HG02884 (cell line): ENCODE data around the gene POC1B.
A peak's percentile ranks its signal among the peaks of the same experiment; 100 is the strongest.
"Not testable (repeated sequence)": the region's sequence is repeated elsewhere in the genome, so short reads cannot be mapped to it uniquely, and the experiment has no call there.

ENCODE experiments used
- ATAC-seq: cut with Tn5 transposase; IDR thresholded peaks from one replicate; pipeline ENCODE4 v1.9.1; 2021; ENCODE audit warnings: mild to moderate bottlenecking, moderate library complexity; ENCODE audit not compliant: unreplicated experiment

The POC1B gene

DNA sequence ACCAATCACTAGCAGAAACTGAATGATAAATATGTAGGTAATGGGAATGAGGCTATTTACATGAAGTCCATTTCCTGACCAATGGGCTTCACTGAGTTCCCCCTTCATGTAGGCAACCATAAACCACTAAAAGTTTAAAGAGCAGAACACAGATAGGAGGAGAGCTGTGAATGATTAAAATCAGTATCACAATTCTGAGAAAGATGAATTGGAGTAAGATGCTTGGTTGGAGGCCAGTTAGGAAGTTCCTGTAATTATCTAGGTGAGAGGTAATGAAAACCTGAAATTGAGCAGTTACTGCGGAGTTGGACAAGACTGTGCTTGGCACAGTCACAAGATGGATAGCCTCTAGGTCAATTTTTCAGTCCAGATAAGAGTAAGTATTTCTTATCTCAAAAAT is 57.8 kb downstream of the POC1B start:
- no peak for ATAC-seq

DNA sequence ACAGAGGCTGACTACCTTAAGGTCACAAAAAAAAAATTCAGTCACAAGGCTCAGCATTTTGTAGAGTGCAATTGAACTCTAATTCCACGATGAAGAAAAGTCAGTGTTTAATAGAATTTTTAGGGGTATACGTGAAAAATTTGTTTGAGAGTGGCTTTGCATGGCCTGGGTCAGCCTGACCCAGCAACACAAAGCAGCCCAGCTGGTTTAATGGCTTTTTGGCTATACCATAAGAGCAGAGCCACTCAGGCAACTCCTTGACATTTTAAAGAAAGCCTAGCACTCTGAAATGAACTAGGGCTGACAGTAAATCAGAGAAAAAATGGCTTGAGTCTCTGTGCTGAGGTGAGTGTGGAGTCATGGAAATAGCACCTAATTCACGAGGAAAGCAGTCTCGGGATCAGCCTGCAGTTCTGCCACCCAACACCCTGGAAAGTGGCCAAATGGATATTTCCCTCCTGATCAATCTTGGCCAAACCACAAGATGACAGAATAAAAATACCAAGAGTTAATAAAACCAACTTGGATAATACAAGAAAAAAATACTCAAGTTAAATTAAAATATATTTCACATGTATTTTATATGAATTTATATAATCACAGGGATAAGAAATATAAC is 60.8 kb downstream of the POC1B start:
- ATAC-seq = no peak

DNA sequence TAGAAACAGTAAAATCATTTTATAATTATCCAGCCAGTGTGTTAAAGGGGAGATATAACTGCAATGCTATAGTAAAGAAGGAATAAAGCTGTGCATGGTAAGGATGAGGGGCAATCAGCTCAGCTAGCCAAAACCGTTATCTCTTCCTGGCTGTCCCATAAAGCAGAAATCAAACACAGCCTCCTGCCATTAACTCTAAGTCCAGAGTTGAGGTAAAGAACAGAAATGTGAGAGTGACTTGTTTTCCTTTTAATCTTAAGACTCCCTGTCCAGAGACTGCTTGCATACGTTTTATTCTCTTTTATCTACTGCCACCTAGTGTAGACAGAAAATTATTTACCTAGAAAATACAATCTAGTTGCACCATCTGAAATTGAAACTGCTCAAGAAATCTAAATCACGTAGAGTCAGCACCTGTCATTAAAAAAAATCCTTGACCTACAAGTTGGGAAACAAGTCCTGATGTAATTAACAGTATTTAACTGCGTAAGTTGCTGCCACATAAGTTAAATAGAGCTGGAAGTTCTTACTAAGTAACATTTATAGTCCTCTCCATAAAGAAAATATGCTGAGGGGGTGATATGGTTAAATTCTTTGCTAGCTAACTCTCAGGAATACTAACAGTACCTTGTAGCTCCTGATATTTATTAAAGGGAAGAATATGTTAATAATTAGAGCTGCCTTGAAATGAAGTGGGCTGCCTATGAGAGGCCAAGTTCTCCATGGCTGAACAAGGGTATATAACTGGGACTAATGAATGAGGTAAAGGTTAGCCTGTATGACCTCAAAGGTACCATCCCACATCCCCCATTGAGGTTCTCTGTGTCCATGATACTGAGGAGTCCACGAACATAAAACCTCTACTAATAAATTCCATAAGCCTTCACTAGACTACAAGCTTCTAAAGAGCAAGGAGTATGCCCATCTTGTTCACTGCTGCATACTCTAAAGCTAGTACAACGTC is 63.9 kb downstream of the POC1B start:
- peak; percentile 95 for ATAC-seq

DNA sequence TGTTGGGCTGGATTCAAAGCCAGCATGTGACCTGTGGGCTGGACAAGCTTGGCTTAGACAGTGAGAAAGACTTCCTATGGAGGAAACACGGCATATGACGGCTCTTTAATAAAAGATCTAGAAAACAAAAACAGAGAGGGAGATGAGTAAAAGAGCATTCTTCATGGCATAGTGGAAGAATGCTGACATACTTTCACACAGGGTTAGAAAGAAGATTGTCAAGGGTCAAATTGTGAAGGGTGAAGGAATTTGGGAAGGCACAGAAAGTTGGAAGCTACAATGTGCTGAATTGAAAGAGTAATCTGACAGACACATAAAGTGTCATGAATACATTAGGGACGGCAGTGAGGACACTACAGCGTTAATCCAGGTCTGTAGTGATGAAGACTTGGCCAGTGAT is 64.7 kb downstream of the POC1B start:
- ATAC-seq = no peak

DNA sequence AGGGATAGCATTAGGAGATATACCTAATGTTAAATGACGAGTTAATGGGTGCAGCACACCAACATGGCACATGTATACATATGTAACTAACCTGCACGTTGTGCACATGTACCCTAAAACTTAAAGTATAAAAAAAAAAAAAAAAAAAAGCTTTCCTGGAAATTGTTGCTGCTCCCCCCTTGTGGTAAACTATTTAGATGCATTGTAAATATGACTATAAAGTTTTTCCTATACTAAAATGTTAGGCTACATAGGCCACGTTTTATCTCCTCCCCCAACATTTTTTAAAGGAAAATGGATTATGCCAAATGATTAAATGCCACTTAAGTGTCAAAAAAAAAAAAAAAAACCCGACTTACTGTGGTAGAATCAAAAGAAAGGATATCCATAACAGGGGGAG is 66.6 kb downstream of the POC1B start:
- not testable (repeated sequence) for ATAC-seq

DNA sequence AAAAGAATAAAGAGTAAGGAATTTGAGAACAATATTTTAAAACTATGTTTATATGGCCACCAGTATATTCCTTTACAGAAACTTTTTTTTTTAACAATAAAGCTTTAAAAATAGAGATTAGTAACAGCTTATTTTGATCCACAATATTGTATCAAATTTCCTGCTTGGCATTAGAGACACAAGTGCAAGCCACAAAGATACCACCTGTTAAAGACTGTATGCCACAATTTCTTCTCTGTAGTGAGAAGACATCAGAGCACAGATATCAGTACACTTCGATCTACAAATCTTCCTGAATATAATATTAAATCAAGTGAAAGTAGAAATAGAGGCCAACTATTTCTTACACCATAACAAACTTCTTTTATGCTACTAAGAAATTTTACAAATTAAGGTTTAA is 69.3 kb downstream of the POC1B start:
- ATAC-seq = no peak

DNA sequence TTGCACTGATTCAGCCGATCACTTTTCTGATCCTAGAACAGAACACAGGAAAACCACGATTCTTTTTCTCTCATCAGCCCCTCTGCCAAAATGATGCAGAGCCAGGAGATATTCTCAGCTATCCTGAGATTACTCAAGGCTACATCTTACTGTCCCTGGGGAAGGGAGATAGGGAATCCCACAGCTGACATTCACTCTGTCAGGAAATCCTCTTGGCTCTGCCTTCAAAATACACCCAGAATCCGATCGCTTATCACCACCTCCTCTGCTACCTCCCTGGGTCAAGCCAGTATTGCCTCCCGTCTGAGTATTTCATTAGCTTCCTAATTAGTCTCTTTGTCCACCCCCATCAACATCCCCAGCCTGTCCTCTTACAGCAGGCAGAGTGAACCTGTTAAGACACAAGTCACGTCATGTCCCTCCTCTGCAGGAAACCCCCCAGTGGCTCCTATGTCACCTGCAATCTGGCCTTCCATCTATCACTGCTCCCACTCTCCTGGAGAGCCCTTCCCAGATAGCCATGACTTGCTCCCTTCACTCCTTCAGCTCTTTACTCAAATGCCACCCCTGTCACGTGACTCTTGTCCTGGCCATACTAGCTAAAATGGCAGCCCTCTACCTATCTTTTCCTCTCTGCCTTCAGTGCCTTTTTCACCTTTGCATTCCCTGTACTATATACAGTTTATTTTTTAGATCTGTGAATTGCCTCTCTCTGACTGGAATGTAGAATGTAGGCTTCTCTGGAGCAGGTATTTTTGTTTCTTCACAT is 71.6 kb downstream of the POC1B start:
- ATAC-seq = no peak

DNA sequence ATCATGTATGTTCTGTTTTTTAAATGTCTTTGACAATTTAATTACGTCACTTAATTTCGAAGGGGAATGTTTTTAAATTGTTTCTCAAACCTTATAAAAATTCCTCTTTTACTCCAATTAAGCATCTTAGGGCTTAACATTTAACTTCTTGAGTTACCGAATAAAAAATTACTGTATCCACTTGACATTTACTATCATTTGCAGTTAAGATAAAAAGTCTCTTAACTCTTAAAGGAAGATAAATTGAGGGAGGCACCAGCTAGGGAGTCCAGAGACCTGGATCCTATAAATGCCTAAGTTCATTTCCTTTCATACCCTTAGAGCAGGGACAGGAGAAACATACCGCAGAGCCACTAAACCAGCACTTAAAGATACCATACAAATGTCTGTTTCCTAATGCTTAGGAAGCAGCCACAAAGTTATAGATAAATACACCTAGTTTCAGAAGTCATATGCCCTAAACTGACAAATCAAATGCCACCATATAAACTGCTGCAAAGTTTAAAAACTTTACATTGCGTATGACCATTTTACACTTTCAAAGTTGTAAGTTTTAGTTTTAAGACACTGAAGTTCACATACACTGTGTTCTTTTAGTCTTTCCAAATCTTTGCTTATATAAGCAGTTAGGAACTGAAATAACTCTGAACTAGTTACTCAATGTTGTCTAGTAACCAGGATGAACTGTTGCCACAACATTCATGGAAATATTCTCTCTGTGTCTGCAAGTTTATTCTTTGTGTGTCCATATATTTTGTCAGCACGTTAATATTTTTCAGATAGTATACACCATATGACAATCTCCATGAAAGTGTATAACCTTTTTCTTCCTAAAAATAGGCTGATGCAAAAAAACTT is 72.5 kb downstream of the POC1B start:
- no peak for ATAC-seq

DNA sequence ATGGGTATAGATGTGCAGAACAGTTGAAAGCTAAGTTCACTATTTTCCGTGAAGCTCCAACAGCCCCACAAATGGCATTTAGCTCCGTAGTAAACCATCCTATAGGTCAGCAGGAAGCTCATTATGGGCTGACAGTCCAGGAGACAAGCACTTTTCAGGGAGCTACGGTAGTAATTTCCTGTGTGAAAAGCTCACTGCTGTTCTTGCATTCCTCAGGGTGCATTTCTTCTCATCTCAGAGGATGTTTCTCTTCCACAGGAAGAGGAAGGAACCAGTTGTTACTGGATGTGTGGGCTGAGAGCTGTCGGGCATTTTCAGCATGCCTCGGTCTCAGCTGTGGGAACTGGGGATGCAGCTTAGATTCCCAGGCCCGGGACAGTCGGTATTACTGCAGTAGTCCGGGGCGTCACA is 74.0 kb downstream of the POC1B start:
- no peak for ATAC-seq

GRCh38 chr12:89450907-89451306 is 74.9 kb downstream of the POC1B start:
- ATAC-seq = no peak

DNA sequence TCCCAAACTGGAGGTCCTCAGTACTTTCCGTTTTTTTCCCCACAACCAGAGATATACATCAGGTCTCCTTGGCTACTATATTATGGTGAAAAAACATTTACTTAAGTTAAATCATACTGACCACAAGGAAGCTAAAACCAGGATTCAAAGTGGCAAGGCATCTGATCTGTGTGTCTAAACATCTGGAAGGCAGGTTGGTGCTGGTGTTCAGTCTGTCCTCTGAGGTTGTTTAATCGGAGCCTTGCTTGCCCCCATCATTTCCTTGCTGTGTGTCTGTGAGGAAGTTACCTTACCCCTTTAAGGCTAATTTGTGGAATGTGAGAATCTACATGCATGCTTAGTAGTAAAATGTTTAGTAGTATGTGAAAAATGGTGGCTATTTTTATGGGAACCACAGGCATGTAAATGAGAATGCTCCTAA is 76.9 kb downstream of the POC1B start:
- ATAC-seq = no peak

DNA sequence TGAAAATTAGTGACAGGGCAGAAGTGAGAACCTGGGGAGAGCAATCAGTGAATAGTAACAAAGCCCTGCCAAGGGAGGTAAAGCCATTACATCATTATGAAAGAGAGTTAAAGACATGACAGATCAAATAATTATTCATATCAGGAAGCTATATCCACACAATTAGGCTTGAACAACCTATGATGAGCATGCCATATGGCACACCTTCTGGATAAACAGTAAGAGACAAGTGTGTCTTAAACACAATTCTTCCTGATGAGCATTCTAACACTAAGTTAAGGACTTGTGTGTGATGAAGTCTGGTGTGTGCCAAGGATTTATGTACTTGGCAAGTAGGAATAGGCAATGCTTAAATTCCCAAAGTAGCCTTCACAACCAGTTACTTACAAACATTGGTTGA is 77.3 kb downstream of the POC1B start:
- no peak for ATAC-seq

GRCh38 chr12:89439941-89440340 is 85.9 kb downstream of the POC1B start:
- no peak for ATAC-seq

GRCh38 chr12:89437231-89437630 is 88.6 kb downstream of the POC1B start:
- no peak for ATAC-seq

DNA sequence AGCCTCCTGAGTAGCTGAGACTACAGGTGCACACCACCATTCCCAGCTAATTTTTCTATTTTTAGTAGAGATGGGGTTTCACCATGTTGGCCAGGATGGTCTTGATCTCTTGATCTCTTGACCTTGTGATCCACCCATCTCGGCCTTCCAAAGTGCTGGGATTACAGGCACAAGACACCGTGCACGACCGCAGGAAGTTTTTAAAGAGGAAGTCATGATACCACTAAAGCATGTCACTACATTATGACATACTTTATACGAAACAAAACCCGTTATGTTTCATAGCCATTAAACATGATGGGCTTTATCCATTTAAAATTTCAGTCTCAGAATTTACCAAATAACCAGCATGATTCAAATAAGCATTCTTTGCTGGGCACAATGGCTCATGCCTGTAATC is 89.8 kb downstream of the POC1B start:
- ATAC-seq = no peak

- no peak for ATAC-seq
Measured at GRCh38 chr12:89433634-89434033, 92.2 kb downstream of the POC1B start.

GRCh38 chr12:89432396-89432795 is 93.5 kb downstream of the POC1B start:
- ATAC-seq = no peak

GRCh38 chr12:89429528-89429927 is 96.3 kb downstream of the POC1B start:
- no peak for ATAC-seq

GRCh38 chr12:89427508-89428156 is 98.2 kb downstream of the POC1B start:
- peak; percentile 97 for ATAC-seq

DNA sequence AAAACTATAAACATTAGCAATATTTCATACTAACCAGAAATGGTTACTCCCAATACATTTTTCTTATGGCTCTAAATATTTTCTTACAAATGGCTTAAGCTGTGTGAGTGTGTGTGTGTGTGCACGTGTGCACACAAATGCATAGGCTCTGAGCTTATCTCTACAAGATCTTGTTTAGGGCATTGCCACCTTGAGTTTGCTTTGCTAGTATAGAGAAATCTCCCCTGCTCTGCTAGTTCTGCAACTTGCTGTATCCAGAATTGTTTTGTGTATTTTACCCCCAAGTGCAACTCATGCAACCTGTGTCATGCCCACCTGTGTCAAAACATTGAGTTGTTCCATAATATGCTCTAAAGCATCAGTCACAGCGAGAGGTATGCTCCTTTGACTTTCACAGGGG is 101.0 kb downstream of the POC1B start:
- no peak for ATAC-seq
